ENCODE measurements around the gene PSD2. TPM values are rescaled to one million over a fixed set of nuclear protein-coding genes. Genes with fewer than 3 reads are reported as not detected.

The PSD2 gene
- total and polyA plus RNA-seq, 10 of the 15 experiments (the other 5 are each of a cell fraction or from before 2014, with no cell fraction given) = 0.02 to 0.14 (median 0.03) TPM; not detected in 5

- SMC1A ChIA-PET (ENCODE audit: uncharacterized antibody, unreplicated experiment) = interaction anchor here (1.2 to 2.0 kb wide), 2 partner anchors 15 to 72 kb away, joined by 3 to 7 read pairs; no protein-coding TSS in a partner anchor
Measured at GRCh38 chr5:139859013-139859412, 63.4 kb downstream of the PSD2 start.

DNA sequence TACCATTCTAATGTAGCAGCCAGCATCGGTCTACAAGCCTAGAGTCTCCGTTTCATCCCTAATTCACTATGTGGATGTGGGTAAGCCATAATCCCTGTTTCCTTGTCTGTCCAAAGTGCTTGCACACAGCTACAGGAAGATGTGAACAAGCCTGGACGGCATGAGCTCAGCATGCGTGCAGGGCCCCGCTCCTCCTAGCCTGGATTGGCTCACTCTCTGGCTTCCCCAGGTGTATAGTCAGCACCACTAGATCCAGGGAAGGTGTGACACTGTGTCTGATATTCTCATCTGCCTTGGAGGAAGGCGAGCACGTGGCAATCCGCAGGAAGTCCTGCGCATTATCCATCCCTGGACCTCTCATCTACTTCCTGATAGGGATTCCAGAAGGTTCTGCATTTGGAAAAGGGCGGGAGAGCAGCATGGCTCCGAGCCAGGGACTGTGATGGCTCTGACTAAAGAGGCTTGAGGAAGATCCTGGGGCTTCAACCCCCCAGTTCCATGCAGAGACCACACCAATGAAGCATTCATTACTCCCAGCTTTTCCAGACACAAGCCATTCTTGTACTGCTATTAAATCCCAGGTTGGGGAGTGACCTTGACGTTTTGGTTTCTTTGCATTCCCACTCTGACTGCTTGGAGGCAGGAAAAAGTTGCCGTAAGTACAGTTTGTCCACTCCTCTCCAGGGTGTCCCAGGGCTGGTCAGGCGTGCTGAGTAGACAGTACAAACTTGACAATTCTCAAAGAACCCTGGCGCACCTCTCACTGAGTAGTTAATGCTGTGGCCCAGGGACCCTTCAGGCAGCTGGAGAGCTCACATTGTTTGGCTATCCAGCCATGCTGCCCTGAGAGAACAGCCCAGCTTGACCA is 65.6 kb downstream of the PSD2 start:
- ChIA-PET POLR2A (interaction anchor here (1.2 kb wide), 1 partner anchor 100 kb away, joined by 3 read pairs; no protein-coding TSS in a partner anchor), CTCF (interaction anchor here (1.1 to 10.1 kb wide), 6 partner anchors 17 to 109 kb away, joined by 3 to 129 read pairs (median 16); no protein-coding TSS in a partner anchor), SMC1A (ENCODE audit: uncharacterized antibody, unreplicated experiment) (interaction anchor here (0.9 to 3.0 kb wide), 6 partner anchors 12 to 110 kb away, joined by 3 to 13 read pairs (median 8); no protein-coding TSS in a partner anchor), RAD21 (ENCODE audit: unreplicated experiment) (interaction anchor here (1.3 to 3.2 kb wide), 3 partner anchors 73 to 141 kb away, joined by 3 to 30 read pairs (median 19); no protein-coding TSS in a partner anchor)
- no peak for DNase-seq (ENCODE audit: low read depth, low spot score)
- Histone ChIP-seq H3K27me3 (replicated peaks in 1 of 2; ENCODE audit: control insufficient read depth in 2 of 2, insufficient read depth in 2 of 2, low read length in 1 of 2) (no peaks in the 10 kb centered on the region), H3K9ac (ENCODE audit: control insufficient read depth, insufficient read depth, low read length) (no peak overlapping the region), H3K4me1 (ENCODE audit: control insufficient read depth, insufficient read depth, low read length) (peaks cover 8% of the 10 kb centered on the region), H2AFZ (ENCODE audit: control insufficient read depth, low read depth, low read length) (no peak overlapping the region), H3K4me2 (ENCODE audit: control insufficient read depth, insufficient read depth) (no peak overlapping the region), H3K79me2 (ENCODE audit: control insufficient read depth, insufficient read depth, low read length) (no peaks in the 10 kb centered on the region), H3K36me3 (ENCODE audit: control insufficient read depth in 2 of 2, insufficient read depth in 2 of 2, low read length in 1 of 2) (no peaks in the 10 kb centered on the region; a peak in 2 of 4 replicates), H4K20me1 (ENCODE audit: control insufficient read depth, insufficient read depth) (no peaks in the 10 kb centered on the region), H3K9me3 (replicated peaks; ENCODE audit: control insufficient read depth, insufficient read depth, low read length) (no peaks in the 10 kb centered on the region), H3K4me3 (no peak overlapping the region), H3K27ac (ENCODE audit: control insufficient read depth, insufficient read depth) (no peak overlapping the region)
- in situ Hi-C loops (cut with MboI) (no loop called here), intact Hi-C loops (cut with micrococcal nuclease; ENCODE audit: unreplicated experiment) (loop anchor here (5.0 kb wide), 1 partner anchor 296 kb away; no protein-coding TSS in a partner anchor)
- WGBS (ENCODE audit: insufficient coverage, insufficient replicate concordance, low lambda C conversion rate, missing lambda C conversion rate) = 67% methylated on average over 15 of the region's 15 CpGs
- no peak for ATAC-seq
- BruUV-seq (replicated peaks) = no TSS peak
- FAIRE-seq = no peak
- TF ChIP-seq ZBTB40 (IDR thresholded peaks at IDR 0.05; ENCODE audit: borderline replicate concordance) (no peak), POU2F2 (IDR thresholded peaks at IDR 0.05; ENCODE audit: borderline replicate concordance, low read depth, low read length) (no peak), BHLHE40 (IDR thresholded peaks at IDR 0.05; ENCODE audit: borderline replicate concordance in 1 of 2, low read depth in 2 of 2, low read length in 1 of 2) (no peak), CEBPB (IDR thresholded peaks at IDR 0.05; ENCODE audit: borderline replicate concordance in 1 of 2, low read depth in 2 of 2, low read length in 2 of 2) (no peak), ZNF274 (IDR thresholded peaks at IDR 0.05; ENCODE audit: insufficient read depth, insufficient read length) (no peak), SREBF1 (IDR thresholded peaks at IDR 0.05; ENCODE audit: low read length) (no peak), BCL11A (IDR thresholded peaks at IDR 0.05; ENCODE audit: low read depth, low read length) (no peak)

More at GRCh38 chr5:139859013-139859412, 63.4 kb downstream of the PSD2 start:
- in situ Hi-C loops (cut with MboI) = no loop called here
- Histone ChIP-seq H2AFZ (ENCODE audit: control insufficient read depth, low read depth, low read length) (no peak overlapping the region), H3K9ac (ENCODE audit: control insufficient read depth, insufficient read depth, low read length) (no peak overlapping the region), H3K9me3 (replicated peaks; ENCODE audit: control insufficient read depth, insufficient read depth, low read length) (no peaks in the 10 kb centered on the region), H3K4me1 (ENCODE audit: control insufficient read depth, insufficient read depth, low read length) (peaks cover 8% of the 10 kb centered on the region), H3K27ac (ENCODE audit: control insufficient read depth, insufficient read depth) (no peak overlapping the region), H3K4me3 (no peak overlapping the region), H4K20me1 (ENCODE audit: control insufficient read depth, insufficient read depth) (no peaks in the 10 kb centered on the region), H3K4me2 (ENCODE audit: control insufficient read depth, insufficient read depth) (no peak overlapping the region), H3K79me2 (ENCODE audit: control insufficient read depth, insufficient read depth, low read length) (no peaks in the 10 kb centered on the region), H3K27me3 (replicated peaks in 1 of 2; ENCODE audit: control insufficient read depth in 2 of 2, insufficient read depth in 2 of 2, low read length in 1 of 2) (no peaks in the 10 kb centered on the region), H3K36me3 (ENCODE audit: control insufficient read depth in 2 of 2, insufficient read depth in 2 of 2, low read length in 1 of 2) (no peaks in the 10 kb centered on the region; a peak in 2 of 4 replicates)
- FAIRE-seq (no peak), DNase-seq (ENCODE audit: low read depth, low spot score) (no peak), ATAC-seq (no peak)
- ChIA-PET POLR2A (no interaction called here), RAD21 (ENCODE audit: unreplicated experiment) (interaction anchor here (0.6 kb wide), 1 partner anchor 75 kb away, joined by 4 read pairs; no protein-coding TSS in a partner anchor), CTCF (interaction anchor here (1.1 to 10.1 kb wide), 4 partner anchors 8 to 111 kb away, joined by 3 to 129 read pairs (median 32); no protein-coding TSS in a partner anchor)
- BruUV-seq (replicated peaks) = no TSS peak
- intact Hi-C loops (cut with micrococcal nuclease; ENCODE audit: unreplicated experiment) = no loop called here
- TF ChIP-seq, protein P1, sequence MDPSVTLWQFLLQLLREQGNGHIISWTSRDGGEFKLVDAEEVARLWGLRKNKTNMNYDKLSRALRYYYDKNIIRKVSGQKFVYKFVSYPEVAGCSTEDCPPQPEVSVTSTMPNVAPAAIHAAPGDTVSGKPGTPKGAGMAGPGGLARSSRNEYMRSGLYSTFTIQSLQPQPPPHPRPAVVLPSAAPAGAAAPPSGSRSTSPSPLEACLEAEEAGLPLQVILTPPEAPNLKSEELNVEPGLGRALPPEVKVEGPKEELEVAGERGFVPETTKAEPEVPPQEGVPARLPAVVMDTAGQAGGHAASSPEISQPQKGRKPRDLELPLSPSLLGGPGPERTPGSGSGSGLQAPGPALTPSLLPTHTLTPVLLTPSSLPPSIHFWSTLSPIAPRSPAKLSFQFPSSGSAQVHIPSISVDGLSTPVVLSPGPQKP (IDR thresholded peaks at IDR 0.05; ENCODE audit: low read depth, low read length) = no peak
- 78% methylated on average over 2 of the region's 2 CpGs for WGBS (ENCODE audit: insufficient coverage, insufficient replicate concordance, low lambda C conversion rate, missing lambda C conversion rate)

All from GM12878 (cell line).